HG03442 (cell line): ENCODE data around the gene SOST.
A peak's percentile ranks its signal among the peaks of the same experiment; 100 is the strongest.
"Not testable (repeated sequence)": the region's sequence is repeated elsewhere in the genome, so short reads cannot be mapped to it uniquely, and the experiment has no call there.

Experiments
- ATAC-seq: cut with Tn5 transposase; IDR thresholded peaks from one replicate; pipeline ENCODE4 v1.9.1; 2021; ENCODE audit warnings: mild to moderate bottlenecking, moderate library complexity; ENCODE audit not compliant: unreplicated experiment

SOST gene

GRCh38 chr17:43758497-43759174, at the start of gene SOST:
Gene SOST (minus strand): TSS chr17:43758791. CDS start chr17:43758741, 50 bp downstream.
- no peak for ATAC-seq

DNA sequence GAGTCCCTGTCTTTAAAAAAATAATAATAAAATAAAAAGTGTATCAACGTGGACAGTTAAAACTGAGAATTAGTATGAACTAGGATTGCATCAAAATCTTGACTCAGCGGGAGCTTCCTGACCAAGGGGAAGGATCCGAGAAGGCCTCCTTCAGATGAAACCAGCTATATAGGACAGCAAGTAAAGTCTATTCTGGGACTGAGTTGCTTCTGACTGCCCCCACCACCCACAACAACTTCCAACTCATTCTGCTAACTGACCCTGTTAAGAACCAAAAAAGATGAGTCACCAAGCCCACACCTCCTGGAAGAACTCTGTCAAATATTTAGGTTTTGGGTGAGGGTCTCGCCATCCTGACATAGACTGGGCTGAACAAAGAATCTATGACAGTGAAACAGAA, 49.5 kb upstream of the SOST start:
- no peak for ATAC-seq

GRCh38 chr17:43805117-43805516, 46.5 kb upstream of the SOST start:
- no peak for ATAC-seq

GRCh38 chr17:43803758-43804157, 45.2 kb upstream of the SOST start:
- ATAC-seq: no peak

DNA sequence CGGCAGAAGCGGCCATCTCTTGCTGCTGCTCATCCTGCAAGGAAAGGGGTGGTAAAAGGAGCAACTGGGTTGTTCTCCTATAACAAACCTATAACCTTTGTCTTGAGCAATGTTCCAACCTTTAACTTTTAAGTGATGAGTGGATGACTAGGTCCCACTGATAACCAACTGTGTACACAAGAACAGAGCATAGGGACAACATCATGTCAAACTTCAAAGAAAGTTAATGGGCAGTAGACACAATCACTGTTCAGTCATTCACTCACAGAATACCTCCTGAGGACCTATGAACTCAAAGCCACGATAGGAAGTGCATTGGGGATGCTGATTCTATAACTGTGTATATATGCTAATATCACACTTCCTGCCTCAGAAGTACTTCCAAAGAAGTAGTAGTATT, 43.3 kb upstream of the SOST start:
- no peak for ATAC-seq

- ATAC-seq: no peak
These were observed 42.1 kb upstream of the SOST start for GRCh38 chr17:43800736-43801135.

DNA sequence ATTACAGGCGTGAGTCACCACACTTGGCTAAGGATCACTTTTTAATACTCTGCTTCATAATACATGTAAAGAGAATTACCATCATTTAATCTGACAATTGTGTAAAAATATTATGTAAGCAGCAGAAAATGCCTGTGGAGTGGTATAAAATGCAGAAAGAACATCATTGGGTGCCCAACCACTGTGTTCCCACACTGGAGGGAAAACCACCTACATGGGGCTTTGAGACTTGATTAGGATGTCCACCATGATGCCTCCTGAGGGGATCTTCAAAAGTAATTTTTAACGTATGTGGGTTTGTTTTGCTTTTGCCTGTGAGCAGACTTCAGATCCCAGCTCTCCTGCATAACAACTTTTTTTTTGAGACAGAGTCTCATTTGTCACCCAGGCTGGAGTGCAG, 40.5 kb upstream of the SOST start:
- ATAC-seq: no peak

GRCh38 chr17:43798024-43798423, 39.4 kb upstream of the SOST start:
- ATAC-seq: not testable (repeated sequence)

GRCh38 chr17:43792668-43793067, 34.1 kb upstream of the SOST start:
- ATAC-seq: not testable (repeated sequence)

- ATAC-seq: no peak
These were observed 33.0 kb upstream of the SOST start for GRCh38 chr17:43791589-43791988.

DNA sequence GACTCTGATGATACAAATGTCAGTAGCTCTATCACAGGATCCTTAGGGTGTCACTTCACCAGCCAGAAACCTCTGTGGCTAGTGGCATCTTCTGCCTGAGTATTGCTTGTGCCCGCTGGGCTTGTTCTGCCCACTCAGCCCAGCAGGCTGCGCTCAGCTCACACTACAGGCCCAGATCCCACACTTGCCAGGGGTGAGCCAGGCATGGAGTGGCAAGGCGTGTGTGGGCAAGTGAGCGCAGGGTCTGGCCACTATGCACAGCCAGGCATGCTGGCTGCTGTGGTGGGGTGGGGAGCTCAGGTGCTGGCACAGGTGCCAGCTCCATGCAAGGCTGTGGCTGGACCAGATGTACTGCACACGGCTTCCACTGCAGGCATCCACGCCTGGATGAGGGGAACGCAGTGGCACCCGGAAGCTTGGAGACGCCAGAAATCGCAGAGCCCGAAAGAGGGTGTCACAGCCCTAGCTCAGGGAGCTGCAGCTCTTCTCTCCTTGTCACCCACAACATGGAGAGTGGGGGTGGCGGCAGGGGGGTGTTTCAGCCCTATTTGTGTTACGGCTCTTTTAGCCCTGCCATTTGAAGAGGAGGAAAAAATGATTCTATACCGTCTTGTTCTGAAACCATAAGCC, 31.8 kb upstream of the SOST start:
- ATAC-seq: no peak

DNA sequence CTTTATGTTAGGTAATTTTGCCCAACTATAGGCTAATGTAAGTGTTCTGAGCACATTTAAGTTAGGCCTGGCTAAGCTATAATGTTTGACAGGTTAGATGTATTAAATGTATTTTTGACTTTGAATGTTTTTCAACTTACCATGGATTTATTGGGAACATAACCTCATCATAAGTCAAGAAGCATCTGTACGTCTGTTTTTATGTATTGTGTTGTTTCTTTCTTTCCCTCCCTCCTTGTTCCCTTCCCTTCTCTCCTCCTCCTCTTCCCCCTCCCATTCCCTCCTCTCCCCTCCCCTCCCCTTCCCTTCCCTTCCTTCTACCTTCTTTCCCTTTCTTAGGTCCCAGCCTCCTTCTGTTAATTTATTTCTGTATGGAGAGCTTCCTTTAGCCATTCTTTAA, 30.9 kb upstream of the SOST start:
- no peak for ATAC-seq

- ATAC-seq: no peak
These were observed 29.9 kb upstream of the SOST start for GRCh38 chr17:43788540-43788939.

GRCh38 chr17:43787728-43788127, 29.1 kb upstream of the SOST start:
- no peak for ATAC-seq

DNA sequence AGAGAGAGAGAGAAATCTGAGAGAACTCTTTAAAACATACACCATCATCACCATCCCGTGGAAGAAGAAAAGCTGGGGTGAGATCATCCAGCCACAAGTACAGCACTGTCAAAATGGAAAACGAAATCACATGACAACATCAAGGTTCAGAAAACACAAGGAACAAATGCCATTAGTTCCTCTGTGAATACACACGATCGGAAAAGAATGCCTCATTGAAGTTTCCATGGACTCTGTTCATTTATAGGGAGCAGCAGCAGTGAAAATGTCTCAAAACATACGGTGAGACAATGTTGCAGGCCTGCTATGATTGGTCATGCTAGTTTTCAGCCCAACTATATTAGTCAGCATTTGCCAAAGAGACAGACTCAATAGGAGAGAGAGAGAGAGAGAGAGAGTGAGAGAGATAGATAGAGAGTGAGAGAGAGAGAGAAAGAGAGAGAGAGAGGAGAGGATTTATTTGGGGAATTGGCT, 26.1 kb upstream of the SOST start:
- ATAC-seq: no peak

DNA sequence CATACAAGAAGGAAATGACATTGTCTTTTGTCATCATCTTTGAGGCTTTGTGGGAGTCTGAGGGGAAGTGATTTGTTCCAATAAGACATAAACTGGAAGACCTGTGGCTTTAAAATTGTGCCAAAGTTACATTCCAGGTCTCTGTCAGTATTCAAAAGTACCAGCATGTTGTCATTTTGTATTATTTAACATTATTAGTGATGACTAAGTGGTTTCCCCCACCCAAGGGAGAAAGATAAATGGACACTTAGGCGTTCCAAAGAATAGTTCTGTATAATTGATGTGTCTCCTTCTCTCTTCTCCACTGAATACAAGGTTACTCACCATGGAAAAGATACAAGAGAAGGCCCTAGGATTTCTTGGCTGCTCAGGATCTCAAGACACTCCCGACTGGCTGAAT, 25.5 kb upstream of the SOST start:
- no peak for ATAC-seq

GRCh38 chr17:43782913-43783680, 24.5 kb upstream of the SOST start:
- ATAC-seq: no peak

GRCh38 chr17:43780135-43780534, 21.5 kb upstream of the SOST start, which contains the start of gene CFAP97D1:
Gene CFAP97D1 (plus strand): TSS chr17:43780435. CDS start chr17:43780463, 28 bp downstream.
- no peak for ATAC-seq

DNA sequence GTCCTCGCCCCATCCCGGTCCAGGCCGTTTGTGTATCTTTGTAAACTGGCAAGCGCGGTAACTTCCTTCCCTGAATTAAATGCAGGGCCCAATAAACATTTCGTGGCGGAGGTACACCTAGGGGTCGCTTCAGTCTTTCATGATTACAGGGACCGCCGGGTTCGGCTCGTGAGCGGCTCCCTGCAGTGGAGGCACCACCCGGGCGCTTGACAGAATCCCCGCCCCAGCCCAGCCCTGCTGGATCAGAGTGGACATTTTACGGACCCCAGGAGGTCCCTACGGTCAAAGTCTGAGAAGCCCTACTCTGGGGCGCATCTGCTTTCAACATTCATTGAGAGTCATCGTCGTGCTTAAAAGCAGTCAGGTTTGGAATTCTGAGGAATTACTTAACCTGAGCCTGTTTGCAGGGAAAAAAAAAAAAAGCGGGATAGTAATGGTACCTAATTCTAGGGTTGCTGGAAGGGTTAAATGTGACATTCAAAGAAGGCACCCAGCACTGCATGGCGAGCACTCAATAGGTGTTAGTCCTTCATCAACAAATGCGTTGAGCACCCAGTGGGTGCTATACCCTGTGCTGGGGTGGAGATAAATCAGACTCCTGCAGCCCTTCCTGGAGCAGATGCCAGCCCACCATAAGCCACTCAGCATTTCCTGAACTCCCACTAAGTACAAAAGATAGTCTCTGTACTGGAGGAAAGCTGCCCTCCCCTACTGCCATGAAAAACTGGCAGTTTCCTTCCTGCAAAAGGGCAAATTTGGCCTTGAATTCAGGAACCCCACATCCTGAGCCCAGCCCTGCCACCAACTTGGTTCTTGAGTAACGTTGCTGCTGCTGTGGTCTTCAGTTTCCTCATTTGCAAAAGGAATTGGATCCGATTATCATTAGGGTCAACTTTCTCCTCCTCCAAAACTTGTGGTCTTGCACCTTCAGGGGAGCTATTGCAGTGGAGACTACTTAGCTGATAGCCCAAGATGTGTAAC, 20.8 kb upstream of the SOST start:
- ATAC-seq: no peak

GRCh38 chr17:43778337-43779144, 19.9 kb upstream of the SOST start, which contains the start of gene DUSP3:
Gene DUSP3 (minus strand): TSS chr17:43778977. CDS start chr17:43778924, 53 bp downstream.
- peak; percentile 75 for ATAC-seq
